Endothelial cell of umbilical vein (primary cell): ENCODE results near the gene KRCC1. TPM values are rescaled to one million over a fixed set of nuclear protein-coding genes. Genes with fewer than 3 reads are reported as not detected.

ENCODE experiments used
- BruUV-seq: library from RNA; stranded (reverse); fragments of 400-500 nt; replicated peaks from 2 replicates; lab custom pipeline; 2021; lab: Mats Ljungman, UMichigan
- CTCF ChIA-PET: fragments of 300-600, 350-600 bp; sonication (Branson Sonifier 250); formaldehyde crosslinking; loops from one replicate; lab custom pipeline; 2021; ENCODE audit warnings: antibody characterized with exemption, inconsistent platforms; lab: Charles Lee
- POLR2A ChIA-PET: fragments of 300-600, 350-600 bp; sonication (Branson Sonifier 250); formaldehyde crosslinking; loops from one replicate; lab custom pipeline; 2021; ENCODE audit warnings: antibody characterized with exemption, inconsistent platforms; lab: Charles Lee
- DNase-seq: peaks from one replicate; pipeline ENCODE4 v3.0.0-alpha.2; 2011; ENCODE audit warnings: low read depth, low spot score
- FAIRE-seq: peaks from 2 replicates; lab custom pipeline; 2011; peaks lifted over from hg19 to GRCh38; lab: Jason Lieb, UNC
- H2AFZ ChIP-seq: 2 replicates; pipeline ENCODE4 v1.6.0; 2012; ENCODE audit warnings: low read depth, low read length, control low read depth, inconsistent platforms
- H3K27ac ChIP-seq: 2 replicates; pipeline ENCODE4 v1.5.1; 2011; ENCODE audit warnings: low read depth, mild to moderate bottlenecking, control low read depth, low read length, moderate library complexity; ENCODE audit not compliant: insufficient read depth
- H3K27me3 ChIP-seq, 2 experiments: 2 replicates each; pipeline versions ENCODE4 v1.6.0 to v1.6.1; 2011; ENCODE audit warnings: low read length in 2 of 2, mixed read lengths in 1 of 2; ENCODE audit not compliant: control insufficient read depth in 2 of 2, insufficient read depth in 2 of 2
- H3K36me3 ChIP-seq, 2 experiments: 2 replicates in 1 of 2; 3 replicates in 1 of 2; pipeline ENCODE4 v1.5.1; 2011; ENCODE audit warnings: low read length in 2 of 2, mild to moderate bottlenecking in 1 of 2, moderate library complexity in 1 of 2; ENCODE audit not compliant: control insufficient read depth in 2 of 2, insufficient read depth in 2 of 2; ENCODE audit errors: extremely low read depth in 1 of 2
- H3K4me1 ChIP-seq: 3 replicates; pipeline ENCODE4 v1.5.1; 2011; ENCODE audit warnings: mild to moderate bottlenecking, low read length; ENCODE audit not compliant: control insufficient read depth, insufficient read depth; ENCODE audit errors: extremely low read depth
- H3K4me2 ChIP-seq: 2 replicates; pipeline ENCODE4 v1.6.1; 2011; ENCODE audit warnings: low read length, control low read depth, mixed read lengths; ENCODE audit not compliant: insufficient read depth
- H3K4me3 ChIP-seq, 3 experiments: fragments of 200-600 bp in 1 of 3; sonication (generic), shearing (Covaris generic) in 1 of 3; replicated peaks in 1 of 3; 2 replicates each; pipeline ENCODE4 v1.5.1; 2011 to 2016; ENCODE audit warnings: control low read depth in 3 of 3, low read length in 3 of 3, mild to moderate bottlenecking in 2 of 3, inconsistent platforms in 1 of 3, low read depth in 1 of 3, moderate library complexity in 1 of 3; ENCODE audit not compliant: insufficient read depth in 1 of 3
- H3K79me2 ChIP-seq: 2 replicates; pipeline ENCODE4 v1.6.0; 2012; ENCODE audit warnings: low read length, inconsistent platforms; ENCODE audit not compliant: control insufficient read depth, insufficient read depth
- H3K9ac ChIP-seq: replicated peaks from 2 replicates; pipeline ENCODE3; 2011; ENCODE audit warnings: low read length, control low read depth; ENCODE audit not compliant: insufficient read depth; ENCODE audit errors: extremely low read depth
- H3K9me1 ChIP-seq: replicated peaks from 3 replicates; pipeline ENCODE4 v1.6.0; 2011; ENCODE audit warnings: mild to moderate bottlenecking, low read length; ENCODE audit not compliant: control insufficient read depth, insufficient read depth; ENCODE audit errors: extremely low read depth
- H3K9me3 ChIP-seq: replicated peaks from 2 replicates; pipeline ENCODE4 v1.5.1; 2012; ENCODE audit warnings: low read length, inconsistent platforms; ENCODE audit not compliant: control insufficient read depth, insufficient read depth
- H4K20me1 ChIP-seq: replicated peaks from 2 replicates; pipeline ENCODE3; 2011; ENCODE audit warnings: mild to moderate bottlenecking, low read length; ENCODE audit not compliant: control insufficient read depth, insufficient read depth; ENCODE audit errors: extremely low read depth
- EZH2 ChIP-seq: IDR thresholded peaks from 2 replicates; pipeline ENCODE4 v1.6.1; 2012; ENCODE audit warnings: borderline replicate concordance, low read depth, mild to moderate bottlenecking, moderate library complexity, low read length, inconsistent platforms; ENCODE audit not compliant: severe bottlenecking
- FOS ChIP-seq: IDR thresholded peaks from 2 replicates; pipeline ENCODE4 v1.6.1; 2011; ENCODE audit warnings: mild to moderate bottlenecking, low read length, moderate library complexity, borderline replicate concordance; ENCODE audit not compliant: insufficient read depth
- GATA2 ChIP-seq: IDR thresholded peaks from 2 replicates; pipeline ENCODE4 v1.7.0; 2011; ENCODE audit warnings: low read depth, mild to moderate bottlenecking, moderate library complexity, mixed read lengths, low read length; ENCODE audit not compliant: insufficient read length, insufficient read depth
- JUN ChIP-seq: IDR thresholded peaks from 2 replicates; pipeline ENCODE4 v1.6.1; 2011; ENCODE audit warnings: borderline replicate concordance, low read depth; ENCODE audit not compliant: insufficient read length, insufficient read depth
- MYC ChIP-seq: IDR thresholded peaks from one replicate; pipeline ENCODE4 v1.6.1; 2011; ENCODE audit warnings: mild to moderate bottlenecking, low read depth, low read length
- POLR2A ChIP-seq: IDR thresholded peaks from 2 replicates; pipeline ENCODE4 v1.6.1; 2012; ENCODE audit warnings: low read depth, mild to moderate bottlenecking, control low read depth, low read length
- POLR2AphosphoS5 ChIP-seq: IDR thresholded peaks from 2 replicates; pipeline ENCODE4 v1.6.1; 2012; ENCODE audit warnings: low read depth, mild to moderate bottlenecking, control low read depth, low read length, moderate library complexity; ENCODE audit not compliant: insufficient read depth
- dilution Hi-C: fragments of 300-500 bp; cut with MboI; formaldehyde crosslinking; loops from one replicate; pipeline ENCODE4 v1.15.0; 2019; ENCODE audit warnings: low sequenced_read_pairs; ENCODE audit not compliant: extremely low pct_ligation_motif_present
- intact Hi-C: fragments of 100-400 bp; cut with micrococcal nuclease; formaldehyde crosslinking; loops from one replicate; pipeline ENCODE4 v1.10.0; 2022
- polyA plus RNA-seq, 4 experiments: library from polyadenylated mRNA; depleted of rRNA in 3 of 4; stranded (reverse) in 3 of 4; unstranded in 1 of 4; fragments of >200 nt; gene quantifications; 2 replicates each; pipeline versions ENCODE4 v1.2.1 to v1.2.3, GENCODE V29; 2011 to 2012; ENCODE audit warnings: missing spikeins in 1 of 4
- total RNA-seq: library from RNA; stranded (reverse); gene quantifications from 2 replicates; pipeline ENCODE4 v1.2.3, GENCODE V29; 2021
- TF ChIP-seq, protein P1 (sequence below): IDR thresholded peaks from 2 replicates; pipeline ENCODE4 v1.6.1; 2011; ENCODE audit not compliant: insufficient read depth, insufficient read length
- TF ChIP-seq, protein P2 (sequence below), 2 donors: IDR thresholded peaks; 1 replicate in 1 of 2; 2 replicates in 1 of 2; pipeline ENCODE4 v1.5.1; 2011; ENCODE audit warnings: low read length in 2 of 2, mild to moderate bottlenecking in 2 of 2, moderate library complexity in 2 of 2, control low read depth in 1 of 2, inconsistent platforms in 1 of 2, low read depth in 1 of 2; ENCODE audit not compliant: insufficient read depth in 1 of 2; ENCODE audit errors: extremely low read depth in 1 of 2

The KRCC1 gene
- total and polyA plus RNA-seq, 2 donors (not counting 3 experiments of a cell fraction or from before 2014, with no cell fraction given) = 7.4 to 15.0 TPM

DNA sequence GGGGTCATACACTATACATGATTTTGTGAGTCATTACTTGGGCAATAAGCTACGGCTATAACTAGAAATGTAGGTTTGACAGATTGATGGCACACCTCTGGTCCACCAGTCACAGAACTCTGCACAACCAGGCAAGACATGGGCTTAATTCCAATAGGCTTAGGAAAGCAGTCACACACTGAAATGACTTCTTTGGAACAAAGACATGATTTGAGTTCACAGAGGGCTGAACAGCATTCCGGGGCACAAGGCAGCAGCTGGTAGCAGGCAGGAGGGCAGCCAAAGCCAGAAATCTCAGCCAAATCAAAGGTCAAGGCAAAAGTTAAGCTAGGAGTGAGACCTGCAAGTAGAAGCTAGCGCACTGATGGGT lies 44.9 kb upstream of the KRCC1 start:
- Histone ChIP-seq H3K9ac (no peak overlapping the region), H3K79me2 (no peaks in the 10 kb centered on the region), H3K9me3 (no peaks in the 10 kb centered on the region), H3K4me3 (no peak overlapping the region), H3K36me3 (no peaks in the 10 kb centered on the region), H3K4me2 (no peak overlapping the region), H3K4me1 (no peaks in the 10 kb centered on the region), H4K20me1 (no peaks in the 10 kb centered on the region), H3K27me3 (no peaks in the 10 kb centered on the region), H3K27ac (no peak overlapping the region), H3K9me1 (no peaks in the 10 kb centered on the region), H2AFZ (no peak overlapping the region)
- no peak for TF ChIP-seq GATA2
- no peak for TF ChIP-seq FOS
- TF ChIP-seq MYC = no peak
- TF ChIP-seq JUN = no peak
- TF ChIP-seq POLR2A = no peak
- TF ChIP-seq POLR2AphosphoS5 = no peak
- TF ChIP-seq, protein P1, sequence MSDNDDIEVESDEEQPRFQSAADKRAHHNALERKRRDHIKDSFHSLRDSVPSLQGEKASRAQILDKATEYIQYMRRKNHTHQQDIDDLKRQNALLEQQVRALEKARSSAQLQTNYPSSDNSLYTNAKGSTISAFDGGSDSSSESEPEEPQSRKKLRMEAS = no peak
- TF ChIP-seq, protein P2, sequence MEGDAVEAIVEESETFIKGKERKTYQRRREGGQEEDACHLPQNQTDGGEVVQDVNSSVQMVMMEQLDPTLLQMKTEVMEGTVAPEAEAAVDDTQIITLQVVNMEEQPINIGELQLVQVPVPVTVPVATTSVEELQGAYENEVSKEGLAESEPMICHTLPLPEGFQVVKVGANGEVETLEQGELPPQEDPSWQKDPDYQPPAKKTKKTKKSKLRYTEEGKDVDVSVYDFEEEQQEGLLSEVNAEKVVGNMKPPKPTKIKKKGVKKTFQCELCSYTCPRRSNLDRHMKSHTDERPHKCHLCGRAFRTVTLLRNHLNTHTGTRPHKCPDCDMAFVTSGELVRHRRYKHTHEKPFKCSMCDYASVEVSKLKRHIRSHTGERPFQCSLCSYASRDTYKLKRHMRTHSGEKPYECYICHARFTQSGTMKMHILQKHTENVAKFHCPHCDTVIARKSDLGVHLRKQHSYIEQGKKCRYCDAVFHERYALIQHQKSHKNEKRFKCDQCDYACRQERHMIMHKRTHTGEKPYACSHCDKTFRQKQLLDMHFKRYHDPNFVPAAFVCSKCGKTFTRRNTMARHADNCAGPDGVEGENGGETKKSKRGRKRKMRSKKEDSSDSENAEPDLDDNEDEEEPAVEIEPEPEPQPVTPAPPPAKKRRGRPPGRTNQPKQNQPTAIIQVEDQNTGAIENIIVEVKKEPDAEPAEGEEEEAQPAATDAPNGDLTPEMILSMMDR (IDR thresholded peaks at IDR 0.05; ENCODE audit: extremely low read depth in 1 of 2, insufficient read depth in 1 of 2, low read depth in 1 of 2, low read length in 2 of 2) = no peak
- no peak for TF ChIP-seq EZH2
- FAIRE-seq (no peak), DNase-seq (no peak)
- intact Hi-C loops = no loop called here
- ChIA-PET CTCF (interaction anchor here (0.9 to 1.5 kb wide), 3 partner anchors 8 to 60 kb away, joined by 3 to 4 read pairs (median 3); no protein-coding TSS in a partner anchor), POLR2A (no interaction called here)
- dilution Hi-C loops = no loop called here
- no TSS peak for BruUV-seq
